ENCODE data around the gene FILIP1L. TPM values are rescaled to one million over a fixed set of nuclear protein-coding genes. Genes with fewer than 3 reads are reported as not detected.
"Not testable (repeated sequence)": the region's sequence is repeated elsewhere in the genome, so short reads cannot be mapped to it uniquely, and the experiment has no call there.

The FILIP1L gene
- polyA plus RNA-seq, 4 donors, result 17.6 to 24.4 (median 22.2) TPM

DNA sequence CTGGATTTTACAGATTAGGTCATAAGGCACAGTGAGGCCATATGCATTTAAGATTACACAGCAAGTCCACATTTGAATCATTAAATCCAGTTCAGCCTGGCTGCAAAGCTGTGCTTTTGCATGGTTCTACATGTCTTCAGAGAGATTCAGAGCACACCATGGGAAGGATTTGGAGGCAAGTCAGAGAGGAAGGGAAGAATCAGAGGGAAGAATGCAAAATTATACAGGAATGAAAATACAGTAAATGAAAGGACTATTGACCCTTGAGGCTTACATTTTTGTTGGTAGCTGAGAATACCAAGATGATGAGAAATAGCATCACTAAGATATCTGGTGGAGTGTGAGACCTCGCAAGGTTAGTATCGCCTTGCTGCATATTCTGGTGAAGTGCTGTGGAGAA, 13.9 kb downstream of the FILIP1L start:
- no peak for DNase-seq (ENCODE audit: low read depth in 4 of 4, low spot score in 3 of 4)

DNA sequence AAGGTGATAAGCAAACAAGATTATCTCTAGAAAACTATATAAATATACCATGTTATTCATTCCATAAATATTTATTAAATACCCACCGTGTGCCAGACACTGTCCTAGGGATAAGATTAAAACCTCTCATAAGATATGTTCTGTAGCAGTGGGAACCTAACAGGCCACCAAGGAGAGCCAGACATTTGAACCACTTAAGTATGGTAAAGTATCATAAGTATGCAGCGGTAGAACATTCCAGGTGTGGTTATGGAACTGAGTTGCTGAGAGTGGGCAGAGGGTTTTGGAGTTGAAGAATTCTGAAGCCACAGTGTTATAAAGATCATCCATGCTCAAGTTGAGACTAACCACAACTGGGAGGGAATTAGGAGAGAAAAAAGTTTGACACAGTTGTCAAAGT, 14.7 kb downstream of the FILIP1L start:
- no peak for DNase-seq (ENCODE audit: low read depth in 4 of 4, low spot score in 3 of 4)

GRCh38 chr3:100098784-100099070, 15.6 kb downstream of the FILIP1L start:
- DNase-seq (ENCODE audit: low read depth in 4 of 4, low spot score in 3 of 4), result no peak

- DNase-seq (ENCODE audit: low read depth in 4 of 4, low spot score in 3 of 4), result no peak
Measured at GRCh38 chr3:100097919-100098783, 16.1 kb downstream of the FILIP1L start.

DNA sequence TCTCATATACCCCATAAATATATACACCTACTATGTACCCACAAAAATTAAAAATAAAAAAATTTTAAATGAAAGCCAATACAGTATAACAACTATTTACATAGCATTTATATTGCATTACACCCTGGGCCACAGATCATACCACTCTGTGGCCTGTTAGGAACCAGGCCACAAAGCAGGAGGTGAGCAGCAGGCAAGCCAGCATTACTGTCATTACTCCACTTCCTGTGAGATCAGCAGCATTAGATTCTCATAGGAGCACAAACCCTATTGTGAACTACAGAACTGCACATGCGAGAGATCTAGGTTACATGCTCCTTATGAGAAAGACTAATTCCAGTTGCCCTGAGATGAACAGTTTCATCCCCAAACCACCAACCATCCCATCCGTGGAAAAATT, 17.4 kb downstream of the FILIP1L start:
- DNase-seq (ENCODE audit: low read depth in 4 of 4, low spot score in 3 of 4), result no peak

GRCh38 chr3:100096286-100096685, 18.0 kb downstream of the FILIP1L start:
- not testable (repeated sequence) for DNase-seq (ENCODE audit: low read depth in 4 of 4, low spot score in 3 of 4)

GRCh38 chr3:100093831-100094230, 20.5 kb downstream of the FILIP1L start:
- no peak for DNase-seq (ENCODE audit: low read depth in 4 of 4, low spot score in 3 of 4)

DNA sequence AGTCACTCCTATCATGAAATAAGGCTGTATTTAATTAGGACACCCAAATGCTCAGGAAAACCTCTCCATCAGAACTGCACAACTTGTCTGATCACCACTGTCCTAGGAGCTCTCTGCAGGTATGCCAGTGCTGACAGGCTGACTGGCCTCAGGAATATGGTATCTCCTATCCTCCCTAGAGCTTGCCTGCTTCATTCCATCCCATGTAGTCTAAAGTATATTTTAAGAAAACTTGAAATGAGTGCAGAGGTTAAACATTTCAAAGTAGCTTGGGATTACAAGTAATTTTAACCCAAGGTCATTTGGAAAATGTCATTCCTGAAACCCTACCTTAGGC, 23.7 kb downstream of the FILIP1L start:
- DNase-seq (ENCODE audit: low read depth in 4 of 4, low spot score in 3 of 4), result no peak

DNA sequence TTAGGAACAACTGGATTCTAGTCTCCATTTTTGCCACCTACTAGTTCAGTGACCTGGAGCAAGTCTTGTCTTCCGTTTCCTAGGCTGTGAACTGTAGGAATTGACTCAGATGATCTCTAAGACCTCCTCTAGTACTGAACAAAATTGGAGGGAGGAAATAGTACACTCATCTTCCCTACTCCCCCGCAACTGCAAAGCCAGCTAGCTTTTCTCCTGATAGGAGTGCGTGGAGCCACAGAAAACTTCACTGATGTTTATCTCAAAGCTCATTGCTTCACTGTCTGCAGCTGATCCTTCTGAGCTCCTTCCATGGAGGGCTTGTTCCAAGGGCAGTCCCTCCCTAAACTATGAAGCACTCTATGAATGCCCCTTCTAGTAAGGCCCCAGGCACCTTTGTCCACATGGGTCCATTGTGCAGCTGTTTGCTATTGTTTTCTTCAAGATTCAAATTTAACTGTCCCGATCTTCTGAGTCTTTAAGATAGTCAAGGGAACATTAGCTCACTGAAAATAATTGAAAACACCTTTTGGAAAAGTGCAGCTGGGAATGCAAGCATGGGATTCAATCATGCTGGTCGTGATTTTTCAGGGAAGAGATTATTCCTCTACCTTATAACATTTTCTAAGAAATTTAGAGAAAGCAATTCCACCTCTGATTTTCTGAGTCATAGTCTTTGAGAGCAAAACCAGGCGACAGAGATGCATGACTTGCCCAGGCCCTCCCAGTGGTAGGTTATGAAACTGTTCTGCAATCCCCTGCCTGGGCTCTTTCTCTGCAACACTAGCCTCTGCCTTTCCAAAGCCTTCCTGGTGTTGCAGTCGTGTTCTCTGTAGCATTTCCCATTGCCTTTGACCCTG, 24.3 kb downstream of the FILIP1L start:
- no peak for DNase-seq (ENCODE audit: low read depth in 4 of 4, low spot score in 3 of 4)

GRCh38 chr3:100088735-100089368, 25.4 kb downstream of the FILIP1L start:
- DNase-seq (ENCODE audit: low read depth in 4 of 4, low spot score in 3 of 4), result no peak

DNA sequence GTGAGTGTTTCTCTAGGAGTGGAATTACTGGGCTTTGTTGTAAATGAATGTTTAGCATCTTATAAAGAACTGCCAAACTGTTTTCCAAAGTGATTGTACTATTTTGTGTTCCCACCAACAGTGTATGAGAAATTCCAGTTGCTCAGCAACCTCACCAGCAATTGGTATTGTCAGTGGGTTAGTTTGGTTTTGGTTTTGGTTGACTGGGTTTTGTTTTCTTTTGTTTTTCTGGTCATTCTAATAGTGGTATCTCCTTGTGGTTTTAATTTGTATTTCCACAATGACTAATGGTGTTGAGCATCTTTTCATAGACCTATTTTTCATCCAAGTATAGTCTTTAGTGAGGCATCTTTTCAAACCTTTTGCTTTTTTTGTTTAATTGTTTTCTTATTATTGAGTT, 27.1 kb downstream of the FILIP1L start:
- DNase-seq (ENCODE audit: low read depth in 4 of 4, low spot score in 3 of 4), result no peak

DNA sequence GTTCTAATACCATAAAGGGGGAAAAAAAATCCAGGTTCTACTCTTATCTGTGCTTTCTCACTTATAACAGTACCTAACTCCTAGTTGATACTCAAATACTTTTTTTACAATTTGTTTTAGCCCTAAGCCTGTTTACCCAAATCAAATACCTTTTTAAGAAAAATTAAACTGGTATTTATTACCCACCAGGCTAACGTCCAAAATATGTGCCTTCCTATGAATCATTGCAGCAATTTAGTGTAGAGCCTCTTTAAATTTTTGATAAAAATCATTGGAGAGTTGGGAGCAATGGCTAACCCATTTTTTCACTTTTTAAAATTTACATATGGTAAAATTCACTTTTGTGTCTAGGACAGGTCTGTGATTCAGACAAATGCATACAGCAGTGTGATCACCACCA, 27.9 kb downstream of the FILIP1L start:
- DNase-seq (ENCODE audit: low read depth in 4 of 4, low spot score in 3 of 4), result no peak

GRCh38 chr3:100084100-100084806, 30.0 kb downstream of the FILIP1L start:
- no peak for DNase-seq (ENCODE audit: low read depth in 4 of 4, low spot score in 3 of 4)

GRCh38 chr3:100083209-100083608, 31.1 kb downstream of the FILIP1L start:
- DNase-seq (ENCODE audit: low read depth in 4 of 4, low spot score in 3 of 4), result no peak

DNA sequence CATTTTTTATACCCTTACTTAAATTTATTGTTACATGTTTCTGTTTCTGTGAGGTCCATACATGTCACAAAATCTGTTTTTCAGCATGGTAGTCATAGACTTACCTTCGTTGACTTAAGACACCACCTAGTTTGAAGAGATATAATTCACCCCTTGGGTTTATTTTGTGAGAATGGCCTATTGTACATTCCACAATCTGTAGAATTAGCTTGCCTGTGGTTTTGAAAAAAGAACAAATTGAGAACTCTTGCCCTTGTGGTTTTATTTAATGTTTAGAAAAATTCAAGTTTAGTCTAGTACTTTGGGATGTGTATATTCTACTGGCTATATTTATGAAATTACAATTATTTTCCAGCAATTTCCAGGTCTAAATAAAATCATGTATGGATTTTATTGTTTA, 31.6 kb downstream of the FILIP1L start:
- DNase-seq (ENCODE audit: low read depth in 4 of 4, low spot score in 3 of 4), result no peak

DNA sequence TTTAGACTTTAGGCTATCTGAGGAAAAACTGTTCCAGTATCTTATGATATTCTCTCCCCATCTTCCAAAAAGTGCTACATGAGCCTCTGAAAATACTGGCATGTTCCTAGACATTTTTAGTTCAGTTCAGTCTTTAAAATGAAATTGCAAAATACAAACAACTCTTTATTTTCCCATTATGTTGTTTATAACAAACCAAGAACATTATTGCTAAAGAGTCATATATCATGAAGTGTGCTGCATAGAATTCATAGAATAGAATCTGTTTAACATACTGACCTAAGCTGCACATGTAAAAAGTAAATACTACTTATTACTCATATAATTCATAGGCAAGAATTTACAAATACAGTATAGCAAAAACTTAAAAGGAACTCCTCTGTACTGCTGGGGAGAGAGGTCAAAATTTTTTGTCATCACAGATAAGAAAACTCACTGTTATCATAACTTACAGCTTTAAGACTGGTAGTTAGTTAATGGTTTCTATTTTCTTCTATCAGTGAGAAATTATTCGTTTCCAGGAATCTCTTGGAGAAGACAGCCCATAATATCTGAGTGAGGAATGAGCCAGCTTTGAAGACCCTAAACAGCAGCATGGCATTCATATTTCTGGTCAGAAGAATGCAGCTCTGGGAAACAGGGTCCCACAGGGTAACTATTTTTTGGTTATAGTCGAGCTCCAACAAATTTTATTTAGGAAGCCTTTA, 32.2 kb downstream of the FILIP1L start:
- DNase-seq (ENCODE audit: low read depth in 4 of 4, low spot score in 3 of 4), result no peak

GRCh38 chr3:100081311-100081710, 33.0 kb downstream of the FILIP1L start:
- DNase-seq (ENCODE audit: low read depth in 4 of 4, low spot score in 3 of 4), result no peak

- DNase-seq (ENCODE audit: low read depth in 4 of 4, low spot score in 3 of 4), result no peak
Measured at GRCh38 chr3:100080573-100080972, 33.7 kb downstream of the FILIP1L start.

DNA sequence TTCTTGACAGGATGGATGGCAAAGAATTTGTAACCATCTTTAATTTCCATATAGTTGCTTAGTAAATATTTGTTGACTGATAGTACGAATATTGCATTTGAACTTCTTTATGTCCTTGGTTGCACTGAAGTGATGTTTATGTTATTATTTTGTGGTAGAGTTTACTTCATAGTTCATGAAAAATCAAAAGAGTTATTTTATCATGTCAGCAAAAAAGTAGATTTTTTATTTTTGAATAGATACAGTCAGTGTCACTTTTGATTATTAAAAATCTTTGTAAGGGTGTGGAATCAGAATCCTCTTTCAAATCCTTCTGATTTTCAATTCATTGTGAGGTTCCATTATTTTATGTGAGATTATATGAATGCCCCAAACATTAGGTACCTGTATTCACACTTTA, 35.0 kb downstream of the FILIP1L start:
- DNase-seq (ENCODE audit: low read depth in 4 of 4, low spot score in 3 of 4), result no peak

Measured in right renal pelvis (tissue), 4 donors.